ENCODE data around the gene FKBP1C.
"Not testable (repeated sequence)": the region's sequence is repeated elsewhere in the genome, so short reads cannot be mapped to it uniquely, and the experiment has no call there.

DNA sequence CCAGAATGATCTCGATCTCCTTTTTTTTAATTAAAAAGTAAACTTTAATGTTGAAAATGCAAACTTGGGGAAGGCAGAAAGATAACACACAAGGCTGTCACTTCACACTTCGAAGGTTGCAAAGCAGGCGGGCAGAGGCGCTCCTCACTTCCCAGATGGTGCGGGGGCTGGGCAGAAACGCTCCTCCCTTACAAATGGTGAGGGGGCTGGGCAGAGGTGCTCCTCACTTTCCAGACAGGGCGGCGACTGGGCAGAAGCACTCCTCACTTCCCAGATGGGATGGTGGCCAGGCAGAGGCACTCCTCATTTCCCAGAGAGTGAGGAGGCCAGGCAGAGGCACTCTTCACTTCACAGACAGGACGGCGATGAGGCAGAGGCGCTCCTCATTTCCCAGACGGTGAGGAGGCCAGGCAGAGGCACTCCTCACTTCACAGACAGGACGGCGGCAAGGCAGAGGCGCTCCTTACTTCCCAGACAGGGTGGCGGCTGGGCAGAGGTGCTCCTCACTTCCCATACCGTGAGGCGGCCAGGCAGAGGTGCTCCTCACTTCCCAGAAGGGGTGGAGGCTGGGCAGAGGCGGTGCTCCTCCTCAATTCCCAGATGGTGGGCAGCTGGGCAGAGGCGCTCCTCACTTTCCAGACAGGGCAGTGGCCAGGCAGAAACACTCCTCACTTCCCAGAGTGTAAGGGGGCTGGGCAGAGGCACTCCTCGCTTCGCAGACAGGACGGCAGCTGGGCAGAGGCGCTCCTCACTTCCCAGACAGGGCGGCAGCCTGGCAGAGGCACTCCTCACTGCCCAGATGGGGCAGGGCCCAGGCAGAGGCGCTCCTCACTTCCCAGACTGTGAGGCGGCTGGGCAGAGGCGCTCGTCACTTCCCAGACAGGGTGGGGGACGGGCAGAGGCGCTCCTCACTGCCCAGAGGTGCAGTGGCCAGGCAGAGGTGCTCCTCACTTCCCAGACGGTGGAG, 16.9 kb downstream of the FKBP1C start:
- not testable (repeated sequence) for TF ChIP-seq MAX (IDR thresholded peaks at IDR 0.05; ENCODE audit: insufficient read depth, insufficient read length); CTCF (IDR thresholded peaks at IDR 0.05; ENCODE audit: extremely low read depth in 1 of 2, insufficient read depth in 1 of 2, low read depth in 1 of 2, low read length in 2 of 2)

Data from endothelial cell of umbilical vein (primary cell).